T-helper 1 cell treated with Interleukin-12 subunit alpha and Interleukin-12 subunit beta and Interleukin-4 antibody, amounts not matched to agents 30 ng/mL and 1 ng/mL, for 36 hours (primary cell): Measurements from ENCODE around the gene PCK1. TPM values are rescaled to one million over a fixed set of nuclear protein-coding genes. Genes with fewer than 3 reads are reported as not detected.

ENCODE experiments used
- total RNA-seq: library from RNA; stranded (reverse); gene quantifications from 2 replicates; pipeline ENCODE4 v1.2.3, GENCODE V29; 2022

PCK1 gene
- total RNA-seq, 1 donor from 2014 or later = not detected

Other genes starting within 250 kb of the PCK1 start
- gene SPO11, start 231.3 kb upstream of the PCK1 start, total RNA-seq = not detected in 2 replicates
- 37.2 and 40.2 TPM in 2 replicates for gene RAE1, start 209.9 kb upstream of the PCK1 start, total RNA-seq
- gene RBM38, start 169.7 kb upstream of the PCK1 start, total RNA-seq = 56.3 and 58.7 TPM in 2 replicates
- gene CTCFL, start 36.0 kb upstream of the PCK1 start, total RNA-seq = not detected in 2 replicates
- gene ZBP1, start 59.3 kb downstream of the PCK1 start, total RNA-seq = 12.5 TPM in 2 replicates
- 0.47 TPM in 1 of 2 replicates, not detected in the other for gene PMEPA1, start 148.9 kb downstream of the PCK1 start, total RNA-seq